NB4 (cell line): ENCODE data around the gene CCSER1.

ENCODE experiments used
- DNase-seq: peaks from one replicate; pipeline ENCODE4 v3.0.0; 2010; ENCODE audit warnings: low read depth
- H3K4me3 ChIP-seq: one replicate; pipeline ENCODE4 v1.5.1; 2011; ENCODE audit warnings: mild to moderate bottlenecking, low read depth, low read length, moderate library complexity
- CTCF ChIP-seq: IDR thresholded peaks from one replicate; pipeline ENCODE4 v1.5.1; 2012; ENCODE audit warnings: low read depth, low read length
- MAX ChIP-seq: IDR thresholded peaks from 2 replicates; pipeline ENCODE4 v1.6.1; 2011; ENCODE audit warnings: low read depth, low read length
- MYC ChIP-seq: IDR thresholded peaks from 2 replicates; pipeline ENCODE4 v1.6.1; 2011; ENCODE audit warnings: low read depth, low read length
- POLR2A ChIP-seq: IDR thresholded peaks from 2 replicates; pipeline ENCODE4 v1.6.1; 2011; ENCODE audit warnings: mild to moderate bottlenecking; ENCODE audit not compliant: insufficient read length; ENCODE audit errors: extremely low read depth

Gene CCSER1

GRCh38 chr4:90181644-90182043 is 54.5 kb downstream of the CCSER1 start:
- no peak for DNase-seq
- TF ChIP-seq MAX: no peak
- TF ChIP-seq CTCF: no peak
- TF ChIP-seq POLR2A: no peak
- no peak for TF ChIP-seq MYC
- no peak overlapping the region for H3K4me3 ChIP-seq

DNA sequence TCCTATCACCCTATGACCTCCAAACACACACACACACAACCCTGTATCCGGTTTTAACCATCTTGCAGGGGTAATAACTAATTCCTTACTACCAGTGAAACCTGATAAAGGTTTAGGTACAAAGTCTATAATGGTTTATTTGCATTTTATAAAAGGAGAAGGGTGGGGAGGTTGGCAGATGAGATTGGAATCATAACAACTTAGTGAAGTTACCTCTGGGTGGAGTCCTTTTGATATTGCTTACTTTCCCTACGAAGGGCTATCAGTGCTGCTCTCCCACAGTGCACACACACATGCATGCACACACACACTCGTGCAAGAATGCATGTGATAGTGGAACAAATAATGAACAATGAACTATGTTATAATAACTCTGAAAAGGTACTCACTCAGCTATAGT is 56.1 kb downstream of the CCSER1 start:
- TF ChIP-seq MYC (no peak), CTCF (no peak), POLR2A (no peak), MAX (no peak)
- DNase-seq: no peak
- H3K4me3 ChIP-seq: no peak overlapping the region

DNA sequence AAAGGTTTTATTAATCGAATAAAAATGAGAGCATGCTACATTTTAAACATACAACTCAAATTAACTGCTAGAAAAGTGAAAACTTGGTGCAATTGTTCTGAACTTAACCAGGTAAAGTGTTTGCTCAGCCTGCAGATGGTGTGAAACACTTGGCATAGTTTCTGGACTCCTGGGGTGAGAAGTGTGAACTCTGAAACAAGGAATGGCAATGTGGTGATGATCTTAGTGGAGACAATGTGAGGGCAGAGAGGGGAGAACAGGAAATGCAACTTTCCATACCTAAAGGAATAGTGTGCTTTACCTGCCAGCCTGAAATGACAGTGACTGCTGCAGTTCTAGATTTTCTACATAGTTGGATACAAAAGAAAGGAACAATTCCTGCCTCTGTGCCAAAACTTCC is 57.4 kb downstream of the CCSER1 start:
- no peak for DNase-seq
- TF ChIP-seq CTCF: no peak
- H3K4me3 ChIP-seq: no peak overlapping the region

- DNase-seq: no peak
- H3K4me3 ChIP-seq: no peak overlapping the region
- no peak for TF ChIP-seq POLR2A
Measured at GRCh38 chr4:90185416-90185815, 58.2 kb downstream of the CCSER1 start.

GRCh38 chr4:90186229-90186628 is 59.0 kb downstream of the CCSER1 start:
- TF ChIP-seq POLR2A: no peak
- no peak for TF ChIP-seq MYC
- no peak for TF ChIP-seq CTCF
- no peak for TF ChIP-seq MAX
- DNase-seq: no peak
- no peak overlapping the region for H3K4me3 ChIP-seq

DNA sequence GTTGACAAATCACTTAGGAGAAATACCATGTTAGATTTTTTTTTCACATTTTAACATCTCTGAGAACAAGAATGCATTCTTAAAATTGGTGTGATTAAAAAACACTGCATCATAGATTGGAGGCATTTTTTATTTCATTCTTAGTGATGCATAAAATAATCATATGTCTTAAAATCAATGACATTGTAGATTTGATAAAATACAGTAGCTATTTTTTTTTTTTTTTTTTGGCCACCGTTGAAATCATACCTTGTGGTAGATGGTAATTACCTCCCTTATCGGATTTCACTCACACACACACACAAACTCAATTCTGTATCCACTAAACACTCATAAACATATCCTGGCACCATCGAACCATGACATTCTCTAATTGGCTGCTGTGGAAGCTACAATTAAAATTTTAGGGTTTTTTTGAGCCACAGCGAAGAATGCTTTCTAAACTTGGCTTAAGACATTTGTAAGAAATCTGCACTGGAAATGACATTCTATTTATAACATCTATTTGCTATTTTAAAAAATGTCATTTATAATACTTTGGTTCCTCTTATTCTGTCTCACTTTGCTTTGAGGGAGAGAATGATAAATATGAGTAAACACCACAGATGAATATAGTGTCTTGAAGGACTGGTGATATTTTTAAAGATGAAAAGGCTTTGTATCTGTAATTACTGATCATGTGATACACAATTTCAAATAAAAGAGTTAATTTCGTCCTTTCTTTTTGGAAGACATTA is 60.1 kb downstream of the CCSER1 start:
- no peak for DNase-seq
- TF ChIP-seq POLR2A: no peak
- no peak for TF ChIP-seq CTCF
- no peak for TF ChIP-seq MYC
- H3K4me3 ChIP-seq: no peak overlapping the region
